Placental pericyte (primary cell): Measurements from ENCODE around the gene FABP2. TPM values are rescaled to one million over a fixed set of nuclear protein-coding genes. Genes with fewer than 3 reads are reported as not detected.

Source experiments
- small RNA-seq: library from RNA; depleted of rRNA; stranded (forward); fragments of <200 nt; gene quantifications from one replicate; pipeline ENCODE3, GENCODE V24; 2012; ENCODE audit warnings: low replicate concordance
- total RNA-seq: library from RNA; depleted of rRNA; stranded (reverse); fragments of >200 nt; gene quantifications from 2 replicates; pipeline ENCODE4 v1.2.3, GENCODE V29; 2012

The FABP2 gene
- total RNA-seq, result not detected in 2 replicates

GRCh38 chr4:119321921-119322687 is at the start of gene FABP2:
Gene FABP2, minus strand, starts transcription at chr4:119322138. Its CDS starts 36 bp downstream, at chr4:119322102.

Small RNAs within 50 kb of the gene (small RNA-seq; reads per million reads assigned to genes)
- not detected for gene RNU4-33P

Other genes with a start within 250 kb of the FABP2 start
- gene MYOZ2, start 186.3 kb downstream of the FABP2 start, total RNA-seq, result 0.29 and 0.66 TPM in 2 replicates
- gene USP53, start 109.4 kb downstream of the FABP2 start, total RNA-seq, result 61.1 and 73.1 TPM in 2 replicates